Lower leg skin (tissue), 3 donors: Measurements from ENCODE around the gene MFSD1.

ENCODE experiments used
- POLR2A ChIP-seq, 2 donors: fragments of 450-650 bp; IDR thresholded peaks; one replicate each; pipeline ENCODE4 v1.6.1; 2016 to 2017; ENCODE audit warnings: antibody characterized with exemption in 2 of 2, mild to moderate bottlenecking in 1 of 2, moderate library complexity in 1 of 2
- TF ChIP-seq, protein P1 (sequence below), 3 donors: fragments of 450-650 bp; IDR thresholded peaks; one replicate each; pipeline ENCODE4 v1.5.1; 2016; ENCODE audit warnings: antibody characterized with exemption in 3 of 3, mild to moderate bottlenecking in 3 of 3, moderate library complexity in 2 of 3

GRCh38 chr3:158839966-158840365 lies 38.1 kb downstream of the MFSD1 start:
- TF ChIP-seq, protein P1, sequence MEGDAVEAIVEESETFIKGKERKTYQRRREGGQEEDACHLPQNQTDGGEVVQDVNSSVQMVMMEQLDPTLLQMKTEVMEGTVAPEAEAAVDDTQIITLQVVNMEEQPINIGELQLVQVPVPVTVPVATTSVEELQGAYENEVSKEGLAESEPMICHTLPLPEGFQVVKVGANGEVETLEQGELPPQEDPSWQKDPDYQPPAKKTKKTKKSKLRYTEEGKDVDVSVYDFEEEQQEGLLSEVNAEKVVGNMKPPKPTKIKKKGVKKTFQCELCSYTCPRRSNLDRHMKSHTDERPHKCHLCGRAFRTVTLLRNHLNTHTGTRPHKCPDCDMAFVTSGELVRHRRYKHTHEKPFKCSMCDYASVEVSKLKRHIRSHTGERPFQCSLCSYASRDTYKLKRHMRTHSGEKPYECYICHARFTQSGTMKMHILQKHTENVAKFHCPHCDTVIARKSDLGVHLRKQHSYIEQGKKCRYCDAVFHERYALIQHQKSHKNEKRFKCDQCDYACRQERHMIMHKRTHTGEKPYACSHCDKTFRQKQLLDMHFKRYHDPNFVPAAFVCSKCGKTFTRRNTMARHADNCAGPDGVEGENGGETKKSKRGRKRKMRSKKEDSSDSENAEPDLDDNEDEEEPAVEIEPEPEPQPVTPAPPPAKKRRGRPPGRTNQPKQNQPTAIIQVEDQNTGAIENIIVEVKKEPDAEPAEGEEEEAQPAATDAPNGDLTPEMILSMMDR (IDR thresholded peaks at IDR 0.05): no peak
- TF ChIP-seq POLR2A (IDR thresholded peaks at IDR 0.05): no peak
